WERI-Rb-1 (cell line): ENCODE measurements around the gene DUOXA2.
A peak's percentile ranks its signal among the peaks of the same experiment; 100 is the strongest.

Experiments
- DNase-seq: peaks from one replicate; pipeline ENCODE4 v3.0.0-alpha.2; 2020
- H3K27ac ChIP-seq: fragments of 250-450 bp; sonication (Bioruptor Pico); 2 replicates; pipeline ENCODE4 v1.5.1; 2020; ENCODE audit warnings: mild to moderate bottlenecking, moderate library complexity
- H3K27me3 ChIP-seq: fragments of 250-450 bp; sonication (Bioruptor Pico); 2 replicates; pipeline ENCODE4 v1.5.1; 2021; ENCODE audit warnings: mild to moderate bottlenecking, low read depth, moderate library complexity; ENCODE audit not compliant: insufficient read depth, severe bottlenecking
- H3K36me3 ChIP-seq: fragments of 250-450 bp; sonication (Bioruptor Pico); 2 replicates; pipeline ENCODE4 v1.5.1; 2020; ENCODE audit warnings: mild to moderate bottlenecking, moderate library complexity
- H3K4me3 ChIP-seq: 2 replicates; pipeline ENCODE4 v1.5.1; 2011; ENCODE audit warnings: low read depth, mild to moderate bottlenecking, control low read depth, low read length
- H3K9me3 ChIP-seq: fragments of 250-450 bp; sonication (Bioruptor Pico); 2 replicates; pipeline ENCODE4 v1.5.1; 2021; ENCODE audit warnings: mild to moderate bottlenecking, moderate library complexity; ENCODE audit not compliant: severe bottlenecking
- TF ChIP-seq, protein P1 (sequence below): IDR thresholded peaks from 2 replicates; pipeline ENCODE4 v1.5.1; 2011; ENCODE audit warnings: low read depth, mild to moderate bottlenecking, control low read depth, inconsistent platforms, low read length

DUOXA2 gene

DNA sequence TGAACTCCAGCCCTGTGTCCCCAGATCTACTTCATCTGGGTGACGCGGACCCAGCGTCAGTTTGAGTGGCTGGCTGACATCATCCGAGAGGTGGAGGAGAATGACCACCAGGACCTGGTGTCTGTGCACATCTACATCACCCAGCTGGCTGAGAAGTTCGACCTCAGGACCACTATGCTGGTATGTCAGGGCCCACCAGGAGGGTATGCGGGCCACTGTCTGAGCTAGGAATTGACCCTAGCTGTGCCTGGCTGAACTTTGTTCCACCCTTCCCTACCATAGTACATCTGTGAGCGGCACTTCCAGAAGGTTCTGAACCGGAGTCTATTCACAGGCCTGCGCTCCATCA, 49.4 kb downstream of the DUOXA2 start:
- Histone ChIP-seq H3K27ac (no peak overlapping the region), H3K27me3 (no peaks in the 10 kb centered on the region), H3K4me3 (no peak overlapping the region), H3K36me3 (peaks cover 9% of the 10 kb centered on the region), H3K9me3 (no peaks in the 10 kb centered on the region)
- no peak for DNase-seq
- TF ChIP-seq, protein P1, sequence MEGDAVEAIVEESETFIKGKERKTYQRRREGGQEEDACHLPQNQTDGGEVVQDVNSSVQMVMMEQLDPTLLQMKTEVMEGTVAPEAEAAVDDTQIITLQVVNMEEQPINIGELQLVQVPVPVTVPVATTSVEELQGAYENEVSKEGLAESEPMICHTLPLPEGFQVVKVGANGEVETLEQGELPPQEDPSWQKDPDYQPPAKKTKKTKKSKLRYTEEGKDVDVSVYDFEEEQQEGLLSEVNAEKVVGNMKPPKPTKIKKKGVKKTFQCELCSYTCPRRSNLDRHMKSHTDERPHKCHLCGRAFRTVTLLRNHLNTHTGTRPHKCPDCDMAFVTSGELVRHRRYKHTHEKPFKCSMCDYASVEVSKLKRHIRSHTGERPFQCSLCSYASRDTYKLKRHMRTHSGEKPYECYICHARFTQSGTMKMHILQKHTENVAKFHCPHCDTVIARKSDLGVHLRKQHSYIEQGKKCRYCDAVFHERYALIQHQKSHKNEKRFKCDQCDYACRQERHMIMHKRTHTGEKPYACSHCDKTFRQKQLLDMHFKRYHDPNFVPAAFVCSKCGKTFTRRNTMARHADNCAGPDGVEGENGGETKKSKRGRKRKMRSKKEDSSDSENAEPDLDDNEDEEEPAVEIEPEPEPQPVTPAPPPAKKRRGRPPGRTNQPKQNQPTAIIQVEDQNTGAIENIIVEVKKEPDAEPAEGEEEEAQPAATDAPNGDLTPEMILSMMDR = no peak

DNA sequence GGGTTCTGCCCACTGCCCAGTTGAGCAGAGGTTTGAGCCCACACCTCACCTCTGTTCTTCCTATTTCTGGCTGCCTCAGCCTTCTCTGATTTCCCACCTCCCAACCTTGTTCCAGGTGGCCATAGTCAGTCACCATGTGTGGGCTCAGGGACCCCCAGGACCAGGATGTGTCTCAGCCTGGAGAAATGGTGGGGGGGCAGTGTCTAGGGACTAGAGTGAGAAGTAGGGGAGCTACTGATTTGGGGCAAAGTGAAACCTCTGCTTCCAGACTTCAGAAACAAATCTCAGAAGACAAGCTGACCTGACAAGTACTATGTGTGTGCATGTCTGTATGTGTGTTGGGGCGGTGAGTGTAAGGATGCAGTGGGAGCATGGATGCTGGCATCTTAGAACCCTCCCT, 50.8 kb downstream of the DUOXA2 start:
- TF ChIP-seq, protein P1 = no peak
- DNase-seq = no peak
- Histone ChIP-seq H3K27ac (peak overlapping the region; percentile 96), H3K4me3 (no peak overlapping the region), H3K36me3 (peaks cover 13% of the 10 kb centered on the region), H3K9me3 (no peaks in the 10 kb centered on the region), H3K27me3 (no peaks in the 10 kb centered on the region)

DNA sequence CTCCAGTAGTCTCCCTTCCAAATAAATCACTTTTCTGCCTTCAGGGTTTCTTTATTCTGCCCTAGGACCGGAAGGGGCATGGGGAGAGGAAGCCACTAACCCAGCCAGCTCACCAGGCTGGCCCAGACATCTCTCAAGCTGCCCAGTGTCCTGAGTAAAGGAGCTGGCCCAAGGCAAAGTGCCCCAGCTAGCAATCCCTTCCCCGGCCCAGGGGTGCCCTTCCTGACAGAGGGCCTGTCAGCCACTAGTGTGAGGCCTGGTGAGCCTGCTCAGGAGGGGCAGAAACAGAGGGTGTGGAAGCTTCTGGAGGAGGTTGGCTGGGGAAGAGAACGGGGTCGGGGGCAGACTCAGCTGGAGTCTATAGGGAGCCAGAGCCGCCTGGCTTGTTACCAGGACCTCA, 51.4 kb downstream of the DUOXA2 start:
- Histone ChIP-seq H3K4me3 (no peak overlapping the region), H3K27me3 (no peaks in the 10 kb centered on the region), H3K27ac (peak overlapping the region; percentile 96), H3K36me3 (peaks cover 13% of the 10 kb centered on the region), H3K9me3 (no peaks in the 10 kb centered on the region)
- no peak for DNase-seq
- TF ChIP-seq, protein P1 = no peak

DNA sequence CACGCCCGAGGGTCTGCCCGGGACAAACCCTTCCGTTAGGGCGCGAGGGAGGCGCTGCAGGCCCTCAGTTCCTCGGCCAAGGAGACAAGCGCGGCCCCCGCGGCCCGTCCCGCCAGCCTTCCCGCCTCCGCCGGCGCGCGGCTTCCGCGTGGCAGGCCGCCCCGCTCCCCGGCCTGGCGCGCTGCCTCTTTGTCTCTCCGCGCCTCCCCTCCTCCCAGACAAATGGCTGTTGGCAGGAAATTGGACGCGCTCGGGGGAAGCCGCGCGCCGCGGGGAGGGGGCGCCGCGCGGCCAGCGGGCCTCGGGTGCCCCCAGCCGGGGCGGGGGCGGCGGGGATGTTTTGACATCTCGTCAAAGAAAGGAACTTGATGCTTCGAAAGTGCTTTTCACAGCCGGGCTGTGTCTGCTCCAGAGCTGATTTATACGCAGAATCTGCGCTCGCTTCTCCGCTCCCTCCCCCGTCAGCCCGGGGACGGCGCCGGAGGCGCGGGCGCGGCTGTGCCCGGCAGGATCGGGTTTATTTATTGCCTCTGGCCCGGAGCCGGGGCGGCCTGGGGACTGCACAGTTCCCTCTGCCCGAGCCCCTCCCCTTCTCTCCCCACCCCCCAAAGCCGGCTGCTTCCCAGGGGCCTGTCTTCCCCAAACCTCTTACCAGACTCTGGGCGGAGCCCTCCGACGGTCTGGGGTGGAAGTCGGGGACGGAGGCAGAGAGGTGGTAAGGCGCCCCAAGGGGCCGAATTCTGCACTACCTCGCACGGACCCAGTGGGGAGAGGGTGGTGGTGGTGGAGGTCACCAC, 52.9 kb downstream of the DUOXA2 start:
- Histone ChIP-seq H3K36me3 (peaks cover 27% of the 10 kb centered on the region), H3K27ac (peak overlapping the region; percentile 96), H3K27me3 (no peaks in the 10 kb centered on the region), H3K9me3 (no peaks in the 10 kb centered on the region), H3K4me3 (peak overlapping the region; percentile 42)
- TF ChIP-seq, protein P1 = peak; percentile 79
- peak; percentile 96 for DNase-seq

DNA sequence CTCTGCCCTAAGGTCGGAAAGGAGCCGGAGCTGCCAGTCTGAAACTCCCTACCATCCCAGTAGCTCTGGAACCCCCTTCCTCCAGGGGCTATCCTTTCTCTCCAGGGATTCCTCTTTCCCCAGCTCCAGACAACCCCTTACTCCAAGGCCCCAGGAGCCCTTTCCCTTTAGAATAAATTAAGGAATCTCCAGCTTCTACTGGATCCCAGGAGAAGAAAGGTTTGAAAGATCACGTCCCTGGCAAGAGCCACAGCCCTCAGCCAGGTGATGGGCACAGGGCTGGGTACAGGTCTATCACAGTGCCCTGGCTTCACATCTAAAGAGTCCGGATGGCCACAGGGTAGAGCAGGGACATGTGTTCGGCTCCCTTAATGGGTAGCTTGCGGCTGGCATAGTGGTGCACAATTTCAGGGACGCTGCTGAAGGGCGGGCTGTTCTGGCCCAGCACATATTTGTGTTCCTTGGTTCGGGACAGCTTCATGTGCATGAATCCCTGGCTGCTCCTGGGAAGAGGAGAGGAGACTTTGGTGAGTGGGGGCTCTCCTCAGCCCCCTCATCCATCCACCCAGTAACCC, 53.6 kb downstream of the DUOXA2 start:
- Histone ChIP-seq H3K9me3 (no peaks in the 10 kb centered on the region), H3K36me3 (peaks cover 33% of the 10 kb centered on the region), H3K27ac (peak overlapping the region; percentile 96), H3K27me3 (no peaks in the 10 kb centered on the region), H3K4me3 (no peak overlapping the region)
- TF ChIP-seq, protein P1 = no peak
- no peak for DNase-seq
